HFFc6 (cell line): ENCODE data around the gene SERPINH1. TPM values are rescaled to one million over a fixed set of nuclear protein-coding genes. Genes with fewer than 3 reads are reported as not detected.

ENCODE experiments used
- DNase-seq: peaks from one replicate; pipeline ENCODE4 v3.0.0-alpha.2; 2018
- H3K27ac Mint-ChIP-seq: 2 replicates; pipeline ENCODE4 v1.8.0; 2020; ENCODE audit warnings: mild to moderate bottlenecking, mixed read lengths
- H3K27me3 Mint-ChIP-seq: 2 replicates; pipeline ENCODE4 v1.8.0; 2021; ENCODE audit warnings: mild to moderate bottlenecking, moderate library complexity, mixed read lengths; ENCODE audit not compliant: insufficient read depth
- H3K36me3 Mint-ChIP-seq: 2 replicates; pipeline ENCODE4 v1.8.0; 2021; ENCODE audit warnings: low read depth, mixed read lengths
- H3K4me1 Mint-ChIP-seq: 2 replicates; pipeline ENCODE4 v1.8.0; 2020; ENCODE audit warnings: low read depth, mixed read lengths
- H3K4me3 Mint-ChIP-seq: 2 replicates; pipeline ENCODE4 v1.8.0; 2020; ENCODE audit warnings: mild to moderate bottlenecking, moderate library complexity, mixed read lengths
- H3K9me3 Mint-ChIP-seq: 2 replicates; pipeline ENCODE4 v1.8.0; 2020; ENCODE audit warnings: mild to moderate bottlenecking, mixed read lengths
- CTCF ChIP-seq: fragments of 200-600 bp; sonication (generic); IDR thresholded peaks from 2 replicates; pipeline ENCODE4 v1.5.0; 2021; ENCODE audit warnings: antibody characterized with exemption, mild to moderate bottlenecking
- total RNA-seq, 6 experiments: library from RNA; stranded (reverse); fragmentation: NEBNext Ultra II Directional; extraction: Animal tissue kit (Norgen Biotek cat#: 25700); gene quantifications; 2 replicates in 1 of 6; 3 replicates in 5 of 6; pipeline ENCODE4 v1.2.3, GENCODE V29; 2021

SERPINH1 gene
- total RNA-seq, 6 experiments from 2014 or later = 527 to 680 (median 557) TPM

GRCh38 chr11:75598264-75598663 is 36.2 kb downstream of the SERPINH1 start:
- Mint-ChIP-seq H3K9me3 (no peaks in the 10 kb centered on the region), H3K27me3 (peaks cover 27% of the 10 kb centered on the region), H3K36me3 (no peaks in the 10 kb centered on the region), H3K27ac (no peak overlapping the region), H3K4me3 (no peak overlapping the region), H3K4me1 (peaks cover 13% of the 10 kb centered on the region)
- TF ChIP-seq CTCF = no peak
- no peak for DNase-seq

GRCh38 chr11:75598900-75599299 is 36.8 kb downstream of the SERPINH1 start:
- H3K27me3 Mint-ChIP-seq = peaks cover 27% of the 10 kb centered on the region
- H3K36me3 Mint-ChIP-seq = no peaks in the 10 kb centered on the region
- no peak overlapping the region for H3K27ac Mint-ChIP-seq
- no peak for DNase-seq
- no peak for TF ChIP-seq CTCF
- peaks cover 19% of the 10 kb centered on the region for H3K4me1 Mint-ChIP-seq
- H3K4me3 Mint-ChIP-seq = no peak overlapping the region
- H3K9me3 Mint-ChIP-seq = no peaks in the 10 kb centered on the region

GRCh38 chr11:75600356-75600755 is 38.3 kb downstream of the SERPINH1 start:
- no peak overlapping the region for H3K4me3 Mint-ChIP-seq
- H3K27me3 Mint-ChIP-seq = peaks cover 21% of the 10 kb centered on the region
- no peak for DNase-seq
- peaks cover 31% of the 10 kb centered on the region for H3K4me1 Mint-ChIP-seq
- no peak for TF ChIP-seq CTCF
- no peaks in the 10 kb centered on the region for H3K9me3 Mint-ChIP-seq
- no peaks in the 10 kb centered on the region for H3K36me3 Mint-ChIP-seq
- H3K27ac Mint-ChIP-seq = no peak overlapping the region

GRCh38 chr11:75601494-75601893 is 39.4 kb downstream of the SERPINH1 start:
- no peak overlapping the region for H3K27ac Mint-ChIP-seq
- H3K36me3 Mint-ChIP-seq = no peaks in the 10 kb centered on the region
- TF ChIP-seq CTCF = no peak
- no peak overlapping the region for H3K4me3 Mint-ChIP-seq
- H3K9me3 Mint-ChIP-seq = no peaks in the 10 kb centered on the region
- DNase-seq = no peak
- H3K4me1 Mint-ChIP-seq = peaks cover 31% of the 10 kb centered on the region
- H3K27me3 Mint-ChIP-seq = peaks cover 16% of the 10 kb centered on the region

- peak overlapping the region; percentile 52 for H3K4me3 Mint-ChIP-seq
- no peaks in the 10 kb centered on the region for H3K9me3 Mint-ChIP-seq
- no peak for TF ChIP-seq CTCF
- peak overlapping the region; percentile 63; the same call in 1 of the 2 replicates for H3K27ac Mint-ChIP-seq
- no peak for DNase-seq
- H3K36me3 Mint-ChIP-seq = no peaks in the 10 kb centered on the region
- H3K4me1 Mint-ChIP-seq = peaks cover 31% of the 10 kb centered on the region
- H3K27me3 Mint-ChIP-seq = peaks cover 14% of the 10 kb centered on the region
These were observed 40.9 kb downstream of the SERPINH1 start for GRCh38 chr11:75602951-75603350.
